ENCODE data around the gene EMSY.
A peak's percentile ranks its signal among the peaks of the same experiment; 100 is the strongest.

The EMSY gene

GRCh38 chr11:76459846-76460245, 15.0 kb downstream of the EMSY start:
- Mint-ChIP-seq H3K4me3 (no peak overlapping the region), H3K4me1 (peaks cover 33% of the 10 kb centered on the region), H3K27ac (peak overlapping the region; percentile 84), H3K36me3 (ENCODE audit: low read depth) (peaks cover 65% of the 10 kb centered on the region), H3K9me3 (peaks cover 18% of the 10 kb centered on the region), H3K27me3 (ENCODE audit: low read depth, poor library complexity) (no peaks in the 10 kb centered on the region)
- no peak for DNase-seq
- no peak for TF ChIP-seq CTCF (IDR thresholded peaks at IDR 0.05)

- Mint-ChIP-seq H3K4me1 (peaks cover 29% of the 10 kb centered on the region), H3K9me3 (peaks cover 18% of the 10 kb centered on the region), H3K27me3 (ENCODE audit: low read depth, poor library complexity) (no peaks in the 10 kb centered on the region), H3K4me3 (no peak overlapping the region), H3K36me3 (ENCODE audit: low read depth) (peaks cover 89% of the 10 kb centered on the region), H3K27ac (no peak overlapping the region)
- TF ChIP-seq CTCF (IDR thresholded peaks at IDR 0.05), result no peak
- DNase-seq, result no peak
Measured at GRCh38 chr11:76462317-76462716, 17.5 kb downstream of the EMSY start.

- Mint-ChIP-seq H3K36me3 (ENCODE audit: low read depth) (peaks cover 67% of the 10 kb centered on the region), H3K4me3 (no peak overlapping the region), H3K27ac (peak overlapping the region; percentile 78), H3K27me3 (ENCODE audit: low read depth, poor library complexity) (no peaks in the 10 kb centered on the region), H3K9me3 (peaks cover 16% of the 10 kb centered on the region), H3K4me1 (peaks cover 23% of the 10 kb centered on the region)
- no peak for DNase-seq
- TF ChIP-seq CTCF (IDR thresholded peaks at IDR 0.05), result no peak
Measured at GRCh38 chr11:76465701-76466100, 20.9 kb downstream of the EMSY start.

- Mint-ChIP-seq H3K27me3 (ENCODE audit: low read depth, poor library complexity) (no peaks in the 10 kb centered on the region), H3K4me1 (peaks cover 23% of the 10 kb centered on the region), H3K27ac (no peak overlapping the region), H3K9me3 (peaks cover 11% of the 10 kb centered on the region), H3K36me3 (ENCODE audit: low read depth) (peaks cover 66% of the 10 kb centered on the region), H3K4me3 (no peak overlapping the region)
- no peak for DNase-seq
- TF ChIP-seq CTCF (IDR thresholded peaks at IDR 0.05), result no peak
Measured at GRCh38 chr11:76466666-76467065, 21.8 kb downstream of the EMSY start.

GRCh38 chr11:76469141-76469540, 24.3 kb downstream of the EMSY start:
- H3K9me3 Mint-ChIP-seq, result peaks cover 5% of the 10 kb centered on the region
- H3K36me3 Mint-ChIP-seq (ENCODE audit: low read depth), result peaks cover 69% of the 10 kb centered on the region
- H3K4me3 Mint-ChIP-seq, result no peak overlapping the region
- no peak for DNase-seq
- no peaks in the 10 kb centered on the region for H3K27me3 Mint-ChIP-seq (ENCODE audit: low read depth, poor library complexity)
- no peak overlapping the region for H3K27ac Mint-ChIP-seq
- no peak for TF ChIP-seq CTCF (IDR thresholded peaks at IDR 0.05)
- peaks cover 23% of the 10 kb centered on the region for H3K4me1 Mint-ChIP-seq

GRCh38 chr11:76471382-76471781, 26.6 kb downstream of the EMSY start:
- Mint-ChIP-seq H3K27me3 (ENCODE audit: low read depth, poor library complexity) (no peaks in the 10 kb centered on the region), H3K4me1 (peaks cover 4% of the 10 kb centered on the region), H3K36me3 (ENCODE audit: low read depth) (peaks cover 69% of the 10 kb centered on the region), H3K4me3 (no peak overlapping the region), H3K9me3 (peaks cover 6% of the 10 kb centered on the region), H3K27ac (no peak overlapping the region)
- DNase-seq, result no peak
- TF ChIP-seq CTCF (IDR thresholded peaks at IDR 0.05), result no peak

All from nephron progenitor cell (in vitro differentiated cells).